Measurements from ENCODE around the gene PRICKLE3. TPM values are rescaled to one million over a fixed set of nuclear protein-coding genes. Genes with fewer than 3 reads are reported as not detected.

The PRICKLE3 gene
- total RNA-seq, 1 donor from 2014 or later = 16.4 TPM

DNA sequence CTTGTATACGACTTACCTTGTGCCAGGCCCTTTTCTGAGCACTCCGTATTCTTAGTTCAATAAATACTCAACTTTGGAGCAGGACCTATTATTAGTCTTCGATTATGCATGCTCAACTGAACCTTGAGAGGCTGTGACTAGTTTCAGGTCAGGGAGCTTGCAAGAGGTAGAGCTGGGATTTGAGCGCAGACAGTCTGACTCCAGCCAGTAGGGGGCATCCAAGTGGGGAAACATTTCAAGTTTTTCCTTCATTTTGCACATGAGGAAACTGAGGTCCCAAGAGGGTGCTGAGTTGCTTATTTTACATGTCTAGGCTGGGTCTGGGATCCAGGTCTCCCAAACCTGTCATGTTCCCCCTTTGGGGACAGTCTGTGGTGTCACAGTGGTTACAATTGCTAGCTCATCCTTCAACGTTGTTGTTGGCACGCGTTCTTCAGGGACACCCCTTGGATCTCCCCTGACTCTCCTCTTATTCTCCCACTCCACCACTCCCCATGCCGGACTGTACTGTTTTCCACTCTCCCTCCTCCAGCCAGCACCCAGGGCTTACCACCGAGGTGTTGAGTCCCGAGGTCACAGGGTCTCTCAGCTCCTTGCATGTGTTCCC lies 6.7 kb upstream of the PRICKLE3 start:
- TF ChIP-seq, protein P1, sequence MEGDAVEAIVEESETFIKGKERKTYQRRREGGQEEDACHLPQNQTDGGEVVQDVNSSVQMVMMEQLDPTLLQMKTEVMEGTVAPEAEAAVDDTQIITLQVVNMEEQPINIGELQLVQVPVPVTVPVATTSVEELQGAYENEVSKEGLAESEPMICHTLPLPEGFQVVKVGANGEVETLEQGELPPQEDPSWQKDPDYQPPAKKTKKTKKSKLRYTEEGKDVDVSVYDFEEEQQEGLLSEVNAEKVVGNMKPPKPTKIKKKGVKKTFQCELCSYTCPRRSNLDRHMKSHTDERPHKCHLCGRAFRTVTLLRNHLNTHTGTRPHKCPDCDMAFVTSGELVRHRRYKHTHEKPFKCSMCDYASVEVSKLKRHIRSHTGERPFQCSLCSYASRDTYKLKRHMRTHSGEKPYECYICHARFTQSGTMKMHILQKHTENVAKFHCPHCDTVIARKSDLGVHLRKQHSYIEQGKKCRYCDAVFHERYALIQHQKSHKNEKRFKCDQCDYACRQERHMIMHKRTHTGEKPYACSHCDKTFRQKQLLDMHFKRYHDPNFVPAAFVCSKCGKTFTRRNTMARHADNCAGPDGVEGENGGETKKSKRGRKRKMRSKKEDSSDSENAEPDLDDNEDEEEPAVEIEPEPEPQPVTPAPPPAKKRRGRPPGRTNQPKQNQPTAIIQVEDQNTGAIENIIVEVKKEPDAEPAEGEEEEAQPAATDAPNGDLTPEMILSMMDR (IDR thresholded peaks at IDR 0.05) = peak; percentile 51
- intact Hi-C loops (cut with DNase I) = no loop called here
- no peak overlapping the region for H3K4me3 ChIP-seq
- H3K27me3 ChIP-seq = no peaks in the 10 kb centered on the region
- H3K9me3 ChIP-seq = no peaks in the 10 kb centered on the region
- H3K4me1 ChIP-seq = no peaks in the 10 kb centered on the region
- no peak overlapping the region for H3K27ac ChIP-seq
- DNase-seq = no peak
- no peaks in the 10 kb centered on the region for H3K36me3 ChIP-seq
- ATAC-seq = no peak

DNA sequence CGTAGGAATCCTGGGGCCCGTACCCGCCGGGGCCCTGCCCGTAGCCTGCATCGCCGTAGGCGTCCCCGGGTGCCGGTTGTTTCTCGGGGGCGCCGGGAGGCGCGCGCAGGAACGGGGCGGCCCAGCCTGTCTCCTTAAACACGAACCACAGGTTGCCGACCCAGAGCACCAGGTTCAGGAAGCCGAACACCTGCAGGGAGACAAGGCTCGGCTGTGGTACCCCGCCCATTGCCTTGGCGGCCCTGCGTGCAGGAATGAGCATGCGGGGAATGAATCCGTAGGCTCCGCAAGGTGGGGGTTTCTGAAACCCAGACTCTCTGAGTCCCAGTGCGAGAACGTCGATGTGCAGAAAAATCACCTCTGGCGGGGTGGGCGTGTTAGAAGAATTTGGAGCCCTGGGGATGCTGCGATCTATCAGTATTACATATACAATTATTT lies 5.4 kb upstream of the PRICKLE3 start:
- Histone ChIP-seq H3K27me3 (no peaks in the 10 kb centered on the region), H3K9me3 (no peaks in the 10 kb centered on the region), H3K4me1 (no peaks in the 10 kb centered on the region), H3K36me3 (no peaks in the 10 kb centered on the region), H3K4me3 (peak overlapping the region; percentile 54), H3K27ac (peak overlapping the region; percentile 76)
- no peak for ATAC-seq
- intact Hi-C loops (cut with DNase I) = no loop called here
- DNase-seq = no peak
- TF ChIP-seq, protein P1 (IDR thresholded peaks at IDR 0.05) = no peak

DNA sequence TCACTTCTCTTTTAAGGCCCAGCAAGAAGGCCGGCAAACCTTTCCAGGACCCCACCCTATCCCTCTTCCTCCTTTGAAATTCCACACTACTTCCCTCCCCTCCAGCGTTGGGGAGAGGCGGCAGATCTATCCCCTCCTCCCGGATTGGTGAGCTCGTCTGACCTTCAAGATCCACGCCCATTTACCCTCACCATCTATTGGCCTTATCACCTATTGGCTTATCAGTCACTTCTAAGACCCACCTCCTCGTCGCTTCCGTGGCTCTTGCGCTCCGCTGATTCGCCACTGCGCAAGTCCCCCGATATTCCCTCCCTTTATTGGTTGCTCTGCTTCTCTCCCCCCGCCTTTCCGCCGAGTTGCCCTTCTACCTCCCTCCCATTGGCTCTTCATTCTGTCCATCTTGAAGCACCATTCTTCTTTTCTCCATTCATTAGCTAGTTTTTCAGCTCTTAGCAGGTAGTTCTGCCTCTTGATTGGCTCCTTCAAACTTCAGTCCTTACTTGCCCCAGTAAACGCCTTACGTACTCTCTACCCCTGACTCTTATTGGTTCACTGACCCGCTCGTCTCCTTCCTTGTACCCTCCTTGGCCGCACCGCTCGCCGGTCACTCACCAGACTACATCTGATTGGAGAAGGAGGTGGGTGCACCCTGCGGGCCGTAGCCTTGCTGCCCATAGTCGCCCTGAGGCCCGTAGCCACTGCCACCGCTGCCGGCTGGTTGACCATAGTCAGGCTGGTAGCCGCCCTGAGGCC lies 4.8 kb upstream of the PRICKLE3 start:
- DNase-seq (peak; percentile 93), ATAC-seq (peak; percentile 91)
- TF ChIP-seq, protein P1 (IDR thresholded peaks at IDR 0.05) = no peak
- Histone ChIP-seq H3K9me3 (no peaks in the 10 kb centered on the region), H3K4me3 (peak overlapping the region; percentile 54), H3K27me3 (no peaks in the 10 kb centered on the region), H3K4me1 (no peaks in the 10 kb centered on the region), H3K27ac (peak overlapping the region; percentile 81), H3K36me3 (no peaks in the 10 kb centered on the region)
- intact Hi-C loops (cut with DNase I) = no loop called here

DNA sequence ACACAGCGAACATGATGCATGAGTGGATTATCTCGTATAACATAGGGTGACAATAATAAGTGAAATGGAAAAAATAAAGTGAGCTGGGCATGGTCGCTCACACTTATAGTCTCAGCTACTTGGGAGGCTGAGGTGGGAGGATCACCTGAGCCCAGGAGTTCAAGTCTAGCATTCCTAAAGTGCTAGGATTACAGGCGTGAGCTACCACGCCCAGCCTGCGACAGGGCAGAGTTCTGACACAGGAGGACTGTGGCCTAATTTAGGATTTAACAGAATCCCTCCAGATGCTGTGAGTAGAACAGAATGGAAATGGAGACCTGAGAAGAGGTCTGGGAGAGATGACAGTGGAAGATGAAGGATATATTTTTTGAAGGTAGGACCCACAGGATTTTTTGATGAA lies 3.4 kb upstream of the PRICKLE3 start:
- DNase-seq (no peak), ATAC-seq (no peak)
- intact Hi-C loops (cut with DNase I) = no loop called here
- peaks cover 4% of the 10 kb centered on the region for H3K4me1 ChIP-seq
- peak overlapping the region; percentile 50 for H3K4me3 ChIP-seq
- no peaks in the 10 kb centered on the region for H3K9me3 ChIP-seq
- TF ChIP-seq, protein P1 (IDR thresholded peaks at IDR 0.05) = no peak
- H3K27ac ChIP-seq = peak overlapping the region; percentile 81
- H3K27me3 ChIP-seq = no peaks in the 10 kb centered on the region
- H3K36me3 ChIP-seq = no peaks in the 10 kb centered on the region

GRCh38 chrX:49188468-49189076 lies 2.4 kb upstream of the PRICKLE3 start:
- Histone ChIP-seq H3K27me3 (no peaks in the 10 kb centered on the region), H3K4me3 (no peak overlapping the region), H3K27ac (no peak overlapping the region), H3K9me3 (no peaks in the 10 kb centered on the region), H3K36me3 (peaks cover under 1% of the 10 kb centered on the region), H3K4me1 (peaks cover 4% of the 10 kb centered on the region)
- TF ChIP-seq, protein P1 (IDR thresholded peaks at IDR 0.05) = no peak
- DNase-seq (no peak), ATAC-seq (no peak)
- intact Hi-C loops (cut with DNase I) = no loop called here
